Measurements from ENCODE around the gene B3GLCT.

DNA sequence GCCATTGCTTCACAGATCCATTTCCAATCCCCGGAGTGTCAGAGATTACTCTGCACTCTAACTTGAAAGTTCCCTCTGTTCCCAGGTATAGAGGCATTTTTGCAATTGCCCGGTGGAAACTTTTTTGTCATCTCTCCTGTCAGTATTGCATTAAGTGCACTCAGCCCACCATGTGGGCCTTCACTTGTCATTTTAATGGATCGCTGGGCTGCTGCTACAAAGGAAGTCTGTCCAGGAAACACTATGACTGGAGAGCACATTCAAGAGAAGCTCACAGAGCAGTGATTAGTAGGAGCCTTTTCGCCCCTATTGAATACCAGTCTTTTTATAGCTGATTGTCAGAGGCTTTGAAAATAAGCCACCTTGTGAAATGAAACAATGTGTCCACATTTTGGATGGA lies 180.9 kb downstream of the B3GLCT start:
- TF ChIP-seq, protein P1, sequence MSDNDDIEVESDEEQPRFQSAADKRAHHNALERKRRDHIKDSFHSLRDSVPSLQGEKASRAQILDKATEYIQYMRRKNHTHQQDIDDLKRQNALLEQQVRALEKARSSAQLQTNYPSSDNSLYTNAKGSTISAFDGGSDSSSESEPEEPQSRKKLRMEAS (IDR thresholded peaks at IDR 0.05), result no peak
- TF ChIP-seq, protein P2, sequence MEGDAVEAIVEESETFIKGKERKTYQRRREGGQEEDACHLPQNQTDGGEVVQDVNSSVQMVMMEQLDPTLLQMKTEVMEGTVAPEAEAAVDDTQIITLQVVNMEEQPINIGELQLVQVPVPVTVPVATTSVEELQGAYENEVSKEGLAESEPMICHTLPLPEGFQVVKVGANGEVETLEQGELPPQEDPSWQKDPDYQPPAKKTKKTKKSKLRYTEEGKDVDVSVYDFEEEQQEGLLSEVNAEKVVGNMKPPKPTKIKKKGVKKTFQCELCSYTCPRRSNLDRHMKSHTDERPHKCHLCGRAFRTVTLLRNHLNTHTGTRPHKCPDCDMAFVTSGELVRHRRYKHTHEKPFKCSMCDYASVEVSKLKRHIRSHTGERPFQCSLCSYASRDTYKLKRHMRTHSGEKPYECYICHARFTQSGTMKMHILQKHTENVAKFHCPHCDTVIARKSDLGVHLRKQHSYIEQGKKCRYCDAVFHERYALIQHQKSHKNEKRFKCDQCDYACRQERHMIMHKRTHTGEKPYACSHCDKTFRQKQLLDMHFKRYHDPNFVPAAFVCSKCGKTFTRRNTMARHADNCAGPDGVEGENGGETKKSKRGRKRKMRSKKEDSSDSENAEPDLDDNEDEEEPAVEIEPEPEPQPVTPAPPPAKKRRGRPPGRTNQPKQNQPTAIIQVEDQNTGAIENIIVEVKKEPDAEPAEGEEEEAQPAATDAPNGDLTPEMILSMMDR (IDR thresholded peaks at IDR 0.05; ENCODE audit: low read depth, low read length, missing input control), result no peak

All from liver (tissue), 2 donors.